GM18870 (cell line): ENCODE measurements around the gene GALNT17.

Experiments
- ATAC-seq: cut with Tn5 transposase; IDR thresholded peaks from one replicate; pipeline ENCODE4 v1.9.1; 2021; ENCODE audit warnings: moderate library complexity; ENCODE audit not compliant: unreplicated experiment

Gene GALNT17

GRCh38 chr7:71332207-71332606, 200.3 kb downstream of the GALNT17 start:
- no peak for ATAC-seq

- no peak for ATAC-seq
Measured at GRCh38 chr7:71334541-71334940, 202.6 kb downstream of the GALNT17 start.

GRCh38 chr7:71338866-71339265, 206.9 kb downstream of the GALNT17 start:
- no peak for ATAC-seq

GRCh38 chr7:71339924-71340323, 208.0 kb downstream of the GALNT17 start:
- ATAC-seq, result no peak

- ATAC-seq, result no peak
Measured at GRCh38 chr7:71342202-71342601, 210.3 kb downstream of the GALNT17 start.

- ATAC-seq, result no peak
Measured at GRCh38 chr7:71343039-71343438, 211.1 kb downstream of the GALNT17 start.

- ATAC-seq, result no peak
Measured at GRCh38 chr7:71343892-71344291, 211.9 kb downstream of the GALNT17 start.

- no peak for ATAC-seq
Measured at GRCh38 chr7:71345117-71345884, 213.4 kb downstream of the GALNT17 start.

- no peak for ATAC-seq
Measured at GRCh38 chr7:71348821-71349681, 217.1 kb downstream of the GALNT17 start.

- ATAC-seq, result no peak
Measured at GRCh38 chr7:71349682-71350481, 217.9 kb downstream of the GALNT17 start.

- no peak for ATAC-seq
Measured at GRCh38 chr7:71350680-71351079, 218.7 kb downstream of the GALNT17 start.

- no peak for ATAC-seq
Measured at GRCh38 chr7:71354716-71355115, 222.8 kb downstream of the GALNT17 start.

GRCh38 chr7:71361451-71362032, 229.6 kb downstream of the GALNT17 start:
- ATAC-seq, result no peak

- no peak for ATAC-seq
Measured at GRCh38 chr7:71362240-71362639, 230.3 kb downstream of the GALNT17 start.

- no peak for ATAC-seq
Measured at GRCh38 chr7:71363223-71363622, 231.3 kb downstream of the GALNT17 start.

GRCh38 chr7:71363627-71364026, 231.7 kb downstream of the GALNT17 start:
- ATAC-seq, result no peak

GRCh38 chr7:71364551-71364950, 232.6 kb downstream of the GALNT17 start:
- no peak for ATAC-seq

GRCh38 chr7:71372991-71373390, 241.0 kb downstream of the GALNT17 start:
- ATAC-seq, result no peak

GRCh38 chr7:71377062-71377461, 245.1 kb downstream of the GALNT17 start:
- no peak for ATAC-seq

GRCh38 chr7:71377469-71377868, 245.5 kb downstream of the GALNT17 start:
- no peak for ATAC-seq

- no peak for ATAC-seq
Measured at GRCh38 chr7:71384094-71384493, 252.2 kb downstream of the GALNT17 start.
